ENCODE measurements around the gene DZIP3. TPM values are rescaled to one million over a fixed set of nuclear protein-coding genes. Genes with fewer than 3 reads are reported as not detected.
A peak's percentile ranks its signal among the peaks of the same experiment; 100 is the strongest.

DZIP3 gene, protein sequence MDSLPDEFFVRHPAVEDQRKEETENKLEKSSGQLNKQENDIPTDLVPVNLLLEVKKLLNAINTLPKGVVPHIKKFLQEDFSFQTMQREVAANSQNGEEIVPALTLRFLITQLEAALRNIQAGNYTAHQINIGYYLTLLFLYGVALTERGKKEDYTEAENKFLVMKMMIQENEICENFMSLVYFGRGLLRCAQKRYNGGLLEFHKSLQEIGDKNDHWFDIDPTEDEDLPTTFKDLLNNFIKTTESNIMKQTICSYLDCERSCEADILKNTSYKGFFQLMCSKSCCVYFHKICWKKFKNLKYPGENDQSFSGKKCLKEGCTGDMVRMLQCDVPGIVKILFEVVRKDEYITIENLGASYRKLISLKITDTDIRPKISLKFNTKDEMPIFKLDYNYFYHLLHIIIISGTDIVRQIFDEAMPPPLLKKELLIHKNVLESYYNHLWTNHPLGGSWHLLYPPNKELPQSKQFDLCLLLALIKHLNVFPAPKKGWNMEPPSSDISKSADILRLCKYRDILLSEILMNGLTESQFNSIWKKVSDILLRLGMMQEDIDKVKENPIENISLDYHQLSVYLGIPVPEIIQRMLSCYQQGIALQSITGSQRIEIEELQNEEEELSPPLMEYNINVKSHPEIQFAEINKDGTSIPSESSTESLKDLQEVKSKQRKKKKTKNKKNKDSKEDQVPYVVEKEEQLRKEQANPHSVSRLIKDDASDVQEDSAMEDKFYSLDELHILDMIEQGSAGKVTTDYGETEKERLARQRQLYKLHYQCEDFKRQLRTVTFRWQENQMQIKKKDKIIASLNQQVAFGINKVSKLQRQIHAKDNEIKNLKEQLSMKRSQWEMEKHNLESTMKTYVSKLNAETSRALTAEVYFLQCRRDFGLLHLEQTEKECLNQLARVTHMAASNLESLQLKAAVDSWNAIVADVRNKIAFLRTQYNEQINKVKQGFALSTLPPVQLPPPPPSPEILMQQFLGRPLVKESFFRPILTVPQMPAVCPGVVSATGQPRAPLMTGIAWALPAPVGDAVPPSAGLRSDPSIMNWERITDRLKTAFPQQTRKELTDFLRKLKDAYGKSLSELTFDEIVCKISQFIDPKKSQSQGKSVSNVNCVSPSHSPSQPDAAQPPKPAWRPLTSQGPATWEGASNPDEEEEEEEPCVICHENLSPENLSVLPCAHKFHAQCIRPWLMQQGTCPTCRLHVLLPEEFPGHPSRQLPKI
- total RNA-seq (14.9 TPM), polyA plus RNA-seq (10 to 100 TPM in 2 of 4 donors, 1 to 10 TPM in 2; 5.2 to 12.2 (median 8.7) TPM)

DNA sequence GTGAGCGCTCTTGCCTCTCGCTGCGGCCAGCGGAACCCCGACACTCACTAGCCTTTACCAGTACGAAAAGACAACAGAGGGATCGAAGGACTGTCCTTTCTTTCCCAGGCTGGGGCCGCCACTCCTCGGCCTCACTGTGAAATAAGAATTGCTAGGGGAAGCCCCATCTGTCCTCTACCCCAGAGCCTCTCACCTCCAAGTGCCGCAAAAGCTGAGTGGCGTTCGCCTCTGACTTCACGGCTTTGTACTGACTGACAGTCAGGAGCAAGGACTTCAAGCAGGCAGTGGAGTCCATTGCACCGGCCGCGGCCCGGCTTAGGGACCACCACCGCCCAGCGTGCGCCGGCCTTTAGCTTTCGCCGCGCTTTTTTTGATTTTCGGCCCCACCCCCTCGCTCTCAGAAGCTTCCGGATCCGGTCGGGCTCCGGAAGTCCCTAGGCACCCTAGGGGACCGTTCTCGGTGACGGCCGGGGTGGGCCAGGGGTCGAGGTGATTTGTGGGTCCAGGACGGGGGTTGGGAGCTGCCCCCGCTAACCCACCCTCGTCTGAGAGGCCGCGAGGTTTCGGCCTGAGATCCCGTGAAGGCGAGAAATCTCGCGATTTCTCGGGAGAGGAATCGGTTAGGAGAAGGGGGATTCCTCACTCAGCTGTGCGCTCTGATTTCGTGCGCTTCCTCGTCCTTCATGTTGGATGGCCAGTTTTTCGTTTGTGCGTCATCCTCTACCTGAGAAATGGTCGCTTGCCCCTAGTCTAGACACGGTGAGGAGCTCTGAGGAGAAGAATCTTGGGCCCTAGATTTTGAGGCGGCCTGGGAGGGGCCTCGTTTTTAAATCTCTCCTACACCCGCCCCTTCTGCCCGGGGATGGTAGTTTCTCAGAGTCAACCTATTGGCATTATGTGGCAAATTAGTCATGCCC is at the start of gene DZIP3, which contains the start of gene CIP2A:
Gene DZIP3, plus strand, starts transcription at position 642 of the 917 bp plus-strand sequence. CDS start 15,685 bp downstream, outside the sequence.
Gene CIP2A, minus strand, starts transcription at position 358 of the 917 bp plus-strand sequence. Its CDS starts 63 bp downstream, at position 295.
- Histone ChIP-seq H3K4me1 (ENCODE audit: control insufficient read depth, insufficient read depth, low read length, poor library complexity, severe bottlenecking) (peaks cover 21% of the 10 kb centered on the region), H3K4me3 (ENCODE audit: low read depth, low read length) (peak within 1 kb of the TSS; percentile 85), H3K36me3 (ENCODE audit: control insufficient read depth, insufficient read depth, low read length) (no peaks in the 10 kb centered on the region), H3K27me3 (ENCODE audit: control insufficient read depth, insufficient read depth, low read length) (no peaks in the 10 kb centered on the region), H3K27ac (ENCODE audit: insufficient read depth, low read length, poor library complexity, severe bottlenecking) (peak within 1 kb of the TSS; percentile 98), H3K9me3 (ENCODE audit: control insufficient read depth in 2 of 2, low read length in 2 of 2) (no peaks in the 10 kb centered on the region)
- Mint-ChIP-seq H3K4me3 (peak within 1 kb of the TSS; percentile 95 to 98 (median 96)), H3K36me3 (no peaks in the 10 kb centered on the region), H3K27me3 (no peaks in the 10 kb centered on the region), H3K9me3 (no peaks in the 10 kb centered on the region), H3K4me1 (peaks cover 8 to 63% (median 39%) of the 10 kb centered on the region in 4 donors), H3K27ac (peak within 1 kb of the TSS; percentile 99)
- peak; percentile 80 to 81 for ATAC-seq (ENCODE audit: low read depth in 2 of 2)
- DNase-seq = peak; percentile 83 to 91 (median 86)

DNA sequence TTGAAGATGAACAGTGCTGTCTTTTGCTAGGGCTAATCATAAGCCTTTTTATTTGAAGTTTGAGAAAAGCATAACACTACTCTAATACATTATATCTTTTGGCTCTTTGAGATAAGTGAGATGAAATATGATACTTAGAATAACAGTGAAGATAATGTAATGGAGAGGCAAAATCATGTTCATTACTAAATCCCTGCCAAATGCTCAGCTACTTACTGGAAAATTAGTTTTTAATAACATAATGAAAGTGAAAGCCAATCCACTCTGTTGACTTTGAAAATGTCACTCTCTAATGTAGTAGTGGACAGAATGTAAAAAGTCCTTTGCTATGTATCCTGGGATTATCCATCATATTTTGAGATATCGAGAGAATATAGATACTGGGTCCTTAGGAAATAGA is 43.3 kb upstream of the DZIP3 start:
- no peaks in the 10 kb centered on the region for H3K36me3 ChIP-seq (ENCODE audit: control insufficient read depth, insufficient read depth, low read length)
- peak overlapping the region; percentile 82 for H3K4me3 ChIP-seq (ENCODE audit: low read depth, low read length)
- peak overlapping the region; percentile 70 to 92 (median 82) for H3K4me3 Mint-ChIP-seq

DNA sequence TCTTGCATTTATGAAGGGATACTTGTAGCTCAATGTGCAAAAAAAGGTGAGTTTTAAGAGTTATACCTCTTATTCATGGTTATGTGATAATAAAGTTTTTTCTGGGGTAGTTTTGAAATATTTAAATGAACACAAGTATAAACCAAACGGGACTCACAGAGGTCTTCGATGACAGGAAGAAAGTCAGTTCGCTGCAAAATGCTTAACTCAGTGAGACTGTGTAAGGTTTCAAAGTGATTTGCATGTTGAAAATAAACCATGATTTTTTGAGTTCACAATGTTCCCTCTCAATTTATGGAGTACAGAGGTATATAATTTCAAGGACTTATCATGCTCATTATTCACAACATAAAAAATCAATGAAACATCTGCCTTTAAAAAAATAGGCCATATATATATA is 42.8 kb upstream of the DZIP3 start:
- Mint-ChIP-seq H3K9me3 (no peaks in the 10 kb centered on the region), H3K4me3 (peak overlapping the region; percentile 70 to 92 (median 82)), H3K27ac (peak overlapping the region in 2 of 3 donors; percentile 71 to 78), H3K36me3 (peaks cover 9% of the 10 kb centered on the region), H3K27me3 (no peaks in the 10 kb centered on the region), H3K4me1 (peaks cover 12 to 34% (median 14%) of the 10 kb centered on the region in 4 donors)
- Histone ChIP-seq H3K4me3 (ENCODE audit: low read depth, low read length) (peak overlapping the region; percentile 82), H3K36me3 (ENCODE audit: control insufficient read depth, insufficient read depth, low read length) (no peaks in the 10 kb centered on the region), H3K27ac (ENCODE audit: insufficient read depth, low read length, poor library complexity, severe bottlenecking) (no peak overlapping the region), H3K27me3 (ENCODE audit: control insufficient read depth, insufficient read depth, low read length) (no peaks in the 10 kb centered on the region), H3K4me1 (ENCODE audit: control insufficient read depth, insufficient read depth, low read length, poor library complexity, severe bottlenecking) (peaks cover 6% of the 10 kb centered on the region), H3K9me3 (ENCODE audit: control insufficient read depth in 2 of 2, low read length in 2 of 2) (no peaks in the 10 kb centered on the region)
- no peak for ATAC-seq (ENCODE audit: low read depth in 2 of 2)
- DNase-seq = no peak

More for the DNA sequence above, 43.3 kb upstream of the DZIP3 start:
- no peaks in the 10 kb centered on the region for H3K27me3 Mint-ChIP-seq
- H3K9me3 Mint-ChIP-seq = no peaks in the 10 kb centered on the region
- Histone ChIP-seq H3K27ac (ENCODE audit: insufficient read depth, low read length, poor library complexity, severe bottlenecking) (no peak overlapping the region), H3K4me1 (ENCODE audit: control insufficient read depth, insufficient read depth, low read length, poor library complexity, severe bottlenecking) (peaks cover 6% of the 10 kb centered on the region), H3K27me3 (ENCODE audit: control insufficient read depth, insufficient read depth, low read length) (no peaks in the 10 kb centered on the region), H3K9me3 (ENCODE audit: control insufficient read depth in 2 of 2, low read length in 2 of 2) (no peaks in the 10 kb centered on the region)
- DNase-seq (no peak), ATAC-seq (ENCODE audit: low read depth in 2 of 2) (no peak)
- H3K4me1 Mint-ChIP-seq = peaks cover 12 to 34% (median 14%) of the 10 kb centered on the region in 4 donors
- H3K36me3 Mint-ChIP-seq = peaks cover 9% of the 10 kb centered on the region
- H3K27ac Mint-ChIP-seq = peak overlapping the region in 2 of 3 donors; percentile 71 to 78

DNA sequence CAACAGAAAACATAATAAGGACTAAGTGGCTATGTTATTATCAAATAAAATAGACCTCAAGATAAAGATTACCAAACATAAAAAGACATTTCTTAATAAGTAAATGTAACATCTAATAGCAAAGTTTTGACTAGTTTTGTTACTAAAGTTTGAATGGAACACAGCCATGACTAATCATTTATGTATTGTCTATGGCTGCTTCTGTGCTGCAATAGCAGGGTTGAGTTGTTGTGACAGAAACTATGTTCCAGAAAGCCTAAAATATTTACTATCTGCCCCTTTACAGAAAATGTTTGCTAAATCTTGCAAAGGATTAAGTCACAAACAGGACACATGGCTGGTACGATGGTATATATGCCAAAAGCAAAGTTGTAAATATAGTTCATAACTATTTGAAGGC is 41.2 kb upstream of the DZIP3 start:
- ATAC-seq (ENCODE audit: low read depth in 2 of 2) = no peak
- no peak overlapping the region for H3K27ac Mint-ChIP-seq

DNA sequence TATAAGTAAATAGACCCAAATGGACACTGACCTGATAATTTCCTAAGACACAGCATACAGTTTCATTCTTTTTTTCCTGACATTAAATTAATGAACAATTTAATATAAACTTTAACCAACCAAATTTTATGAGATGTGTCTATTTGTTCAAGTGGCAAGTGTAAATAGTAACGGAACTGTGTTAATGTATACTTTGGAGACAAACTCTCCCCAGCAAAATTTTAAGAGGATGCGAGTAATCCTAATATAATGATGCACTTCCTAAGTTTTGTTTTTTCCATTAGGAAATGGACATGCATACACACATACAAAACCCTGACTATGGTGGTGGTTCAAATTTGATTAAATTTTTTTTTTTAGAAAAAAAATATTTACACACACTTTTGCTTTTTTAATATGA is 40.6 kb upstream of the DZIP3 start:
- Mint-ChIP-seq H3K27ac (no peak overlapping the region), H3K27me3 (no peaks in the 10 kb centered on the region), H3K9me3 (no peaks in the 10 kb centered on the region), H3K36me3 (peaks cover 3% of the 10 kb centered on the region), H3K4me3 (no peak overlapping the region), H3K4me1 (peaks cover 18 to 42% (median 20%) of the 10 kb centered on the region in 4 donors)
- no peak for DNase-seq
- no peak overlapping the region for H3K4me3 ChIP-seq (ENCODE audit: low read depth, low read length)
- no peaks in the 10 kb centered on the region for H3K9me3 ChIP-seq (ENCODE audit: control insufficient read depth in 2 of 2, low read length in 2 of 2)
- H3K27me3 ChIP-seq (ENCODE audit: control insufficient read depth, insufficient read depth, low read length) = no peaks in the 10 kb centered on the region
- H3K27ac ChIP-seq (ENCODE audit: insufficient read depth, low read length, poor library complexity, severe bottlenecking) = no peak overlapping the region
- no peak for ATAC-seq (ENCODE audit: low read depth in 2 of 2)
- peaks cover 12% of the 10 kb centered on the region for H3K4me1 ChIP-seq (ENCODE audit: control insufficient read depth, insufficient read depth, low read length, poor library complexity, severe bottlenecking)
- H3K36me3 ChIP-seq (ENCODE audit: control insufficient read depth, insufficient read depth, low read length) = no peaks in the 10 kb centered on the region

More for the DNA sequence above, 41.2 kb upstream of the DZIP3 start:
- peaks cover 8% of the 10 kb centered on the region for H3K36me3 Mint-ChIP-seq
- Histone ChIP-seq H3K9me3 (ENCODE audit: control insufficient read depth in 2 of 2, low read length in 2 of 2) (no peaks in the 10 kb centered on the region), H3K27me3 (ENCODE audit: control insufficient read depth, insufficient read depth, low read length) (no peaks in the 10 kb centered on the region), H3K36me3 (ENCODE audit: control insufficient read depth, insufficient read depth, low read length) (no peaks in the 10 kb centered on the region), H3K4me1 (ENCODE audit: control insufficient read depth, insufficient read depth, low read length, poor library complexity, severe bottlenecking) (peaks cover 12% of the 10 kb centered on the region), H3K27ac (ENCODE audit: insufficient read depth, low read length, poor library complexity, severe bottlenecking) (no peak overlapping the region), H3K4me3 (ENCODE audit: low read depth, low read length) (no peak overlapping the region)
- H3K27me3 Mint-ChIP-seq = no peaks in the 10 kb centered on the region
- peaks cover 18 to 42% (median 20%) of the 10 kb centered on the region in 4 donors for H3K4me1 Mint-ChIP-seq
- no peak for DNase-seq
- H3K4me3 Mint-ChIP-seq = no peak overlapping the region
- no peaks in the 10 kb centered on the region for H3K9me3 Mint-ChIP-seq

DNA sequence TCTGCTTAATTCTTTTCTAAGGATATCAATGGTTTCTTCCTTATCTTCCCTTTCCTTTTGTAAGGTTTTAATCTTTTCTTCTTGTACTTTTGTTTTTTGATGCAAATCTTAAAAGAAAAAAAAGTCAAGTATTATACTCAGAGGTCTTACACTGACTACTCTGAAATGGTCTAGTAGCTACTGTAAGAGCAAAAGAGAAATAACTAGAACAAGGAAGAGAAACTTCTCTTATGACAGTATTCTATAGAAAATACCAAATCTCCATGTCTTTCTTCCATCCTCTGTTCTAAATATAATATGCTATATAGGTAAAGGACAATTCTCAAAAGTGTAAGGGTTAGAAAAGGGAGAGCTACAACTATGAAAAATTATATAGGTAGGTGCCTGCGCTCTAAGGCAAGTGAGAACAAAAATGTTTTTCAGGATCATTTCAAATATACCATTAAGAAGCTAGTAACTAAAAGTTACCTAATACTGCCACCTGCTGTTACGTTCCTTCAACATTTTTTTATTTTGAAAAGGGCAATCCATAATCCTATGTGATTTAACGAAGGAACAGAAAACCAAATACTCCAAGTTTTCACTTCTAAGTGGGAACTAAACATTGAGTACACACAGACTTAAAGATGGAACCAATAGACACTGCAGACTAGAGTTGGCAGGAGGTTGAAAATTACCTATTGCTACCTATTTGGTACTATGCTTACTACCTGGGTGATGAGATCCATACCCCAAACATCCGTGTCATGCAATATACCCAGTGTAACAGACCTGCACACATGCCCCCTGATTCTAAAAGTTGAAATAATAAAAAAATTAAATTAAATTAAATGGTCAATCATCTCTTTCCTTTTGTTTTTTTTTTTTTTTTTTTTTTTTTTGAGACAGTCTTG is 37.0 kb upstream of the DZIP3 start:
- H3K36me3 ChIP-seq (ENCODE audit: control insufficient read depth, insufficient read depth, low read length) = no peaks in the 10 kb centered on the region
- H3K4me1 Mint-ChIP-seq = peaks cover 5 to 20% (median 8%) of the 10 kb centered on the region in 4 donors
- H3K27me3 ChIP-seq (ENCODE audit: control insufficient read depth, insufficient read depth, low read length) = no peaks in the 10 kb centered on the region
- H3K27ac Mint-ChIP-seq = peak overlapping the region in 1 of 3 donors; percentile 72
- DNase-seq (peak in 2 of 3 donors; percentile 50 to 53), ATAC-seq (ENCODE audit: low read depth in 2 of 2) (peak; percentile 44 to 65)
- H3K9me3 Mint-ChIP-seq = no peaks in the 10 kb centered on the region
- H3K9me3 ChIP-seq (ENCODE audit: control insufficient read depth in 2 of 2, low read length in 2 of 2) = no peaks in the 10 kb centered on the region
- no peak overlapping the region for H3K27ac ChIP-seq (ENCODE audit: insufficient read depth, low read length, poor library complexity, severe bottlenecking)
- no peaks in the 10 kb centered on the region for H3K27me3 Mint-ChIP-seq
- H3K4me3 ChIP-seq (ENCODE audit: low read depth, low read length) = peak overlapping the region; percentile 8
- peaks cover 6% of the 10 kb centered on the region for H3K4me1 ChIP-seq (ENCODE audit: control insufficient read depth, insufficient read depth, low read length, poor library complexity, severe bottlenecking)
- H3K36me3 Mint-ChIP-seq = no peaks in the 10 kb centered on the region
- peak overlapping the region in 1 of 4 donors; percentile 59 for H3K4me3 Mint-ChIP-seq

Data from CD4-positive, CD25-positive, alpha-beta regulatory T cell (primary cell).